Astrocyte of the spinal cord (primary cell): Measurements from ENCODE around the gene EIF2A.
A peak's percentile ranks its signal among the peaks of the same experiment; 100 is the strongest.
"Not testable (repeated sequence)": the region's sequence is repeated elsewhere in the genome, so short reads cannot be mapped to it uniquely, and the experiment has no call there.

ENCODE experiments used
- DNase-seq: peaks from one replicate; pipeline ENCODE4 v3.0.0; 2011; ENCODE audit warnings: low read depth, low spot score
- H3K4me3 ChIP-seq: 2 replicates; pipeline ENCODE4 v1.5.1; 2011; ENCODE audit warnings: low read depth, mild to moderate bottlenecking, low read length, moderate library complexity
- CTCF ChIP-seq: IDR thresholded peaks from 2 replicates; pipeline ENCODE4 v1.5.1; 2012; ENCODE audit warnings: low read depth, mild to moderate bottlenecking, low read length, inconsistent platforms
- in situ Hi-C: cut with HindIII; loops from 2 replicates; pipeline ENCODE4 v1.10.0; 2017; ENCODE audit warnings: low sequenced_read_pairs

EIF2A gene

GRCh38 chr3:150546226-150547044 lies at the start of gene EIF2A, which contains the start of gene SERP1:
TSS of gene EIF2A (plus strand) at chr3:150546787. CDS start at chr3:150546803, 16 bp downstream.
TSS of gene SERP1 (minus strand) at chr3:150546496. CDS start at chr3:150546135, 361 bp downstream.
- no peak for TF ChIP-seq CTCF
- peak; percentile 100 for DNase-seq
- H3K4me3 ChIP-seq: peak within 1 kb of the TSS; percentile 69
- in situ Hi-C loops: no loop called here

DNA sequence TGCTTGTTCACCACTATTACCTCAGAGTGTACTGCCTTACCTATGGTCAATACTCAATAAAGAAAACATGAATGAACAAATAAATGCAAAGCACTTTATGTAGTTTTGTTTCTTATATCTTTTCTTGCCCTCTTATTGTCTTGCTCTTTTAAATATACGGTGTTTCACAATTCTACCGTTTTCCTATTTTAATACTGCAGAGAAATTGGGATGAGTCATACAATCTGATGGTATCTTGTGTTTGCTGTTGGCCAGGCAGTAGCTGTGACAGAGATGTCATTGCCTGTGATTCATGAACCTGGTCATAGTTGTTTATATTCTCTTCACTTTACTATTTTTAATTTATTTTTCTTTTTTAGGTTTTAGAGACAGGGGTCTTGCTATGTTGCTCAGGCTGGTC lies 48.6 kb upstream of the EIF2A start:
- TF ChIP-seq CTCF: no peak
- H3K4me3 ChIP-seq: no peak overlapping the region
- in situ Hi-C loops: no loop called here
- peak; percentile 31 for DNase-seq

DNA sequence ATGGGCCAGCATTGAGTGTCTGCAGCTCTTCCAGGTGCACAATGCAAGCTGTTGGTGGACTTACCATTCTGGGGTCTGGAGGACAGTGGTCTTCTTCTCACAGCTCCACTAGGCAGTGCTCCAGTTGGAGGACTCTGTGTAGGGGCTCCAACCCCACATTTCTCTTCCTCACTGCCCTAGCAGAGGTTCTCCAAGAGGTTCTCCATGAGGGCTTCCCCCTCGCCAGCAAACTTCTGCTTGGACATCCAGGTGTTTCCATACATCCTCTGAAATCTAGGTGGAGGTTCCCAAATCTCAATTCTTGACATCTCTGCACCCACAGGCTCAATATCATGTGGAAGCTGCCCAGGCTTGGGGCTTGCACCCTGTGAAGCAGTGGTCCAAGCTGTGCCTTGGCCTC lies 45.6 kb upstream of the EIF2A start:
- DNase-seq, in situ Hi-C loops, H3K4me3 ChIP-seq: not testable (repeated sequence)

GRCh38 chr3:150503402-150504099 lies 43.0 kb upstream of the EIF2A start:
- in situ Hi-C loops: no loop called here
- no peak for TF ChIP-seq CTCF
- DNase-seq: no peak
- H3K4me3 ChIP-seq: no peak overlapping the region

- TF ChIP-seq CTCF: no peak
- DNase-seq: no peak
- H3K4me3 ChIP-seq: no peak overlapping the region
- in situ Hi-C loops: no loop called here
These were observed 42.1 kb upstream of the EIF2A start for GRCh38 chr3:150504483-150504882.

DNA sequence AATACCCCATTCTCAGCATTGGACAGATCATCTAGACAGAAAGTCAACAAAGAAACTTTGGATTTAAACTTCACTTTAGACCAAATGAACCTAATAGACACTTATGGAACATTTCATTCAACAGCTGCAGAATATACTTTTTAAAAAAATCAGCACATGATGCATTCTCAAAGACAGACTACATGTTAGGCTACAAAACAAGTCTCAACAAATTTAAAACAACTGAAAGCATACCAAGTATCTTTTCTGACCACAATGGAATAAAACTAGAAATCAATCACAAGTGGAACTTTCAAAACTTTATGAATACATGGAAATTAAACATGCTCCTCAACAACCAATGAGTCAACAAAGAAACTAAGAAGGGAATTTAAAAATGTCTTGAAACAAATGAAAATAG lies 38.2 kb upstream of the EIF2A start:
- TF ChIP-seq CTCF: no peak
- H3K4me3 ChIP-seq: no peak overlapping the region
- in situ Hi-C loops: no loop called here
- no peak for DNase-seq

GRCh38 chr3:150509780-150510179 lies 36.8 kb upstream of the EIF2A start:
- in situ Hi-C loops: no loop called here
- TF ChIP-seq CTCF: no peak
- H3K4me3 ChIP-seq: no peak overlapping the region
- DNase-seq: no peak
